Neural cell (in vitro differentiated cells): ENCODE measurements around the gene GSG1L. TPM values are rescaled to one million over a fixed set of nuclear protein-coding genes. Genes with fewer than 3 reads are reported as not detected.

ENCODE experiments used
- H2AFZ ChIP-seq: fragments of 200-600, 300-800 bp; sonication (generic), shearing (Covaris generic); 2 replicates; pipeline ENCODE4 v1.6.0; 2014; ENCODE audit warnings: low read depth, mild to moderate bottlenecking, antibody characterized with exemption, low read length, moderate library complexity
- H3F3A ChIP-seq: fragments of 200-600 bp; shearing (Covaris generic); 2 replicates; pipeline ENCODE4 v1.6.1; 2016; ENCODE audit warnings: mild to moderate bottlenecking, moderate library complexity, mixed read lengths, antibody characterized with exemption, low read length; ENCODE audit not compliant: insufficient read depth, poor library complexity, severe bottlenecking
- H3K27ac ChIP-seq: fragments of 200-600, 300-800 bp; sonication (generic), shearing (Covaris generic); 2 replicates; pipeline ENCODE4 v1.5.1; 2014; ENCODE audit warnings: mild to moderate bottlenecking, low read length, moderate library complexity
- H3K27me3 ChIP-seq: fragments of 300-800, 200-600 bp; sonication (generic), shearing (Covaris generic); 2 replicates; pipeline ENCODE4 v1.6.0; 2014; ENCODE audit warnings: mild to moderate bottlenecking, low read depth, low read length, moderate library complexity; ENCODE audit not compliant: insufficient read depth
- H3K36me3 ChIP-seq: fragments of 300-800, 200-600 bp; sonication (generic), shearing (Covaris generic); 2 replicates; pipeline ENCODE4 v1.5.1; 2014; ENCODE audit warnings: mild to moderate bottlenecking, antibody characterized with exemption, low read length, moderate library complexity; ENCODE audit not compliant: insufficient read depth
- H3K4me2 ChIP-seq: fragments of 300-800, 200-600 bp; sonication (generic), shearing (Covaris generic); 2 replicates; pipeline ENCODE4 v1.6.0; 2014; ENCODE audit warnings: mild to moderate bottlenecking, low read length
- H3K4me3 ChIP-seq: fragments of 300-800, 200-600 bp; sonication (generic), shearing (Covaris generic); 2 replicates; pipeline ENCODE4 v1.5.1; 2014; ENCODE audit warnings: mild to moderate bottlenecking, low read length, moderate library complexity
- H3K79me2 ChIP-seq: fragments of 200-600 bp; shearing (Covaris generic); replicated peaks from 2 replicates; pipeline ENCODE4 v1.6.0; 2014; ENCODE audit warnings: mild to moderate bottlenecking, low read length, moderate library complexity; ENCODE audit not compliant: insufficient read depth
- H3K9ac ChIP-seq: fragments of 300-800, 200-600 bp; sonication (generic), shearing (Covaris generic); 2 replicates; pipeline ENCODE4 v1.6.1; 2016; ENCODE audit warnings: mild to moderate bottlenecking, low read length, mixed read lengths
- H3K9me2 ChIP-seq: fragments of 200-600 bp; shearing (Covaris generic); 2 replicates; pipeline ENCODE4 v1.6.1; 2016; ENCODE audit warnings: mild to moderate bottlenecking, low read length, mixed read lengths; ENCODE audit not compliant: insufficient read depth
- H3K9me3 ChIP-seq: fragments of 200-600, 300-800 bp; sonication (generic), shearing (Covaris generic); 2 replicates; pipeline ENCODE4 v1.6.1; 2016; ENCODE audit warnings: mild to moderate bottlenecking, mixed run types, low read length, moderate library complexity, mixed read lengths
- H4K20me1 ChIP-seq: fragments of 200-600 bp; shearing (Covaris generic); 2 replicates; pipeline ENCODE4 v1.6.1; 2016; ENCODE audit warnings: mild to moderate bottlenecking, mixed run types; ENCODE audit not compliant: insufficient read depth
- EP300 ChIP-seq: fragments of 450-650 bp; conservative IDR thresholded peaks from 2 replicates; pipeline ENCODE4 v1.6.1; 2014; ENCODE audit warnings: antibody characterized with exemption, mild to moderate bottlenecking, moderate library complexity; ENCODE audit not compliant: poor library complexity, severe bottlenecking
- EZH2 ChIP-seq: fragments of 200-600, 300-800 bp; shearing (Covaris generic), sonication (generic); IDR thresholded peaks from 2 replicates; pipeline ENCODE4 v1.6.1; 2014; ENCODE audit warnings: antibody characterized with exemption, low read length, borderline replicate concordance, mild to moderate bottlenecking; ENCODE audit not compliant: insufficient read depth, poor library complexity, severe bottlenecking
- MXI1 ChIP-seq: fragments of 450-650 bp; conservative IDR thresholded peaks from 2 replicates; pipeline ENCODE4 v1.6.1; 2014; ENCODE audit warnings: antibody characterized with exemption, mild to moderate bottlenecking; ENCODE audit not compliant: poor library complexity, severe bottlenecking
- POLR2AphosphoS5 ChIP-seq: IDR thresholded peaks from 2 replicates; pipeline ENCODE4 v1.6.1; 2012
- RAD21 ChIP-seq: fragments of 450-650 bp; conservative IDR thresholded peaks from 2 replicates; pipeline ENCODE4 v1.6.1; 2014; ENCODE audit warnings: antibody characterized with exemption, mild to moderate bottlenecking, moderate library complexity
- SMC3 ChIP-seq: fragments of 450-650 bp; conservative IDR thresholded peaks from 2 replicates; pipeline ENCODE4 v1.6.1; 2014; ENCODE audit warnings: antibody characterized with exemption, mild to moderate bottlenecking, moderate library complexity; ENCODE audit not compliant: poor library complexity
- TAF1 ChIP-seq: IDR thresholded peaks from 2 replicates; pipeline ENCODE4 v1.6.1; 2012; ENCODE audit warnings: low read depth
- polyA plus RNA-seq: library from polyadenylated mRNA; depleted of rRNA; stranded (reverse); fragments of >200 nt; gene quantifications from 2 replicates; pipeline ENCODE4 v1.2.3, GENCODE V29; 2014
- TF ChIP-seq, protein P1 (sequence below): IDR thresholded peaks from 2 replicates; pipeline ENCODE4 v1.6.1; 2012; ENCODE audit warnings: borderline replicate concordance
- TF ChIP-seq, protein P2 (sequence below): fragments of 450-650 bp; IDR thresholded peaks from 2 replicates; pipeline ENCODE4 v1.5.1; 2014; ENCODE audit warnings: antibody characterized with exemption, mild to moderate bottlenecking, moderate library complexity; ENCODE audit not compliant: poor library complexity, severe bottlenecking

GSG1L gene
- polyA plus RNA-seq, 1 donor from 2014 or later = 0.85 TPM

DNA sequence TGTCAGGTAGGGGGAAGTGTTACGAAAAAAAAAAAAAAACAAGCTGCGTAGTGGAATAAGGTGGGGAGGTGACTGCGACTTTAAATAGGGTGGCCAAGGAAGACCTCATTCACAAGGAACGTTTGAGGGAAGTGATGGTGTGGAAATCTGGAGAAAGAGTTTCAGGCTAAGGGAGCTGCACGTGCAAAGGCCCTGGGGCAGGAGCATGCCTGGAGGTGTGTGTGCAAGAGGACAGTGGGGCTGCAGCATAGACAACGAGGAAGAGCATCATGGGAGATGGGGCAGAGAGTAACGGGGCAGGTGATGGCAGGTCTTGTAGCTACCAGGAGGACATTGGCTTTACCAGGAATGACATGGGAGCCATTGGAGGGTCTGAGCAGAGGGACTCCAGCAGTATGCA is 12.0 kb downstream of the GSG1L start:
- no peak overlapping the region for H3K9ac ChIP-seq
- no peaks in the 10 kb centered on the region for H3K36me3 ChIP-seq
- no peaks in the 10 kb centered on the region for H3K9me2 ChIP-seq
- no peak overlapping the region for H3K4me3 ChIP-seq
- no peak overlapping the region for H2AFZ ChIP-seq
- no peak overlapping the region for H3K4me2 ChIP-seq
- H3K9me3 ChIP-seq = peaks cover 3% of the 10 kb centered on the region
- no peaks in the 10 kb centered on the region for H3F3A ChIP-seq
- no peaks in the 10 kb centered on the region for H3K79me2 ChIP-seq
- no peaks in the 10 kb centered on the region for H3K27me3 ChIP-seq
- no peaks in the 10 kb centered on the region for H4K20me1 ChIP-seq
- no peak overlapping the region for H3K27ac ChIP-seq
- TF ChIP-seq, protein P1, sequence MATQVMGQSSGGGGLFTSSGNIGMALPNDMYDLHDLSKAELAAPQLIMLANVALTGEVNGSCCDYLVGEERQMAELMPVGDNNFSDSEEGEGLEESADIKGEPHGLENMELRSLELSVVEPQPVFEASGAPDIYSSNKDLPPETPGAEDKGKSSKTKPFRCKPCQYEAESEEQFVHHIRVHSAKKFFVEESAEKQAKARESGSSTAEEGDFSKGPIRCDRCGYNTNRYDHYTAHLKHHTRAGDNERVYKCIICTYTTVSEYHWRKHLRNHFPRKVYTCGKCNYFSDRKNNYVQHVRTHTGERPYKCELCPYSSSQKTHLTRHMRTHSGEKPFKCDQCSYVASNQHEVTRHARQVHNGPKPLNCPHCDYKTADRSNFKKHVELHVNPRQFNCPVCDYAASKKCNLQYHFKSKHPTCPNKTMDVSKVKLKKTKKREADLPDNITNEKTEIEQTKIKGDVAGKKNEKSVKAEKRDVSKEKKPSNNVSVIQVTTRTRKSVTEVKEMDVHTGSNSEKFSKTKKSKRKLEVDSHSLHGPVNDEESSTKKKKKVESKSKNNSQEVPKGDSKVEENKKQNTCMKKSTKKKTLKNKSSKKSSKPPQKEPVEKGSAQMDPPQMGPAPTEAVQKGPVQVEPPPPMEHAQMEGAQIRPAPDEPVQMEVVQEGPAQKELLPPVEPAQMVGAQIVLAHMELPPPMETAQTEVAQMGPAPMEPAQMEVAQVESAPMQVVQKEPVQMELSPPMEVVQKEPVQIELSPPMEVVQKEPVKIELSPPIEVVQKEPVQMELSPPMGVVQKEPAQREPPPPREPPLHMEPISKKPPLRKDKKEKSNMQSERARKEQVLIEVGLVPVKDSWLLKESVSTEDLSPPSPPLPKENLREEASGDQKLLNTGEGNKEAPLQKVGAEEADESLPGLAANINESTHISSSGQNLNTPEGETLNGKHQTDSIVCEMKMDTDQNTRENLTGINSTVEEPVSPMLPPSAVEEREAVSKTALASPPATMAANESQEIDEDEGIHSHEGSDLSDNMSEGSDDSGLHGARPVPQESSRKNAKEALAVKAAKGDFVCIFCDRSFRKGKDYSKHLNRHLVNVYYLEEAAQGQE = no peak
- TF ChIP-seq EZH2 (no peak), MXI1 (no peak), TAF1 (no peak)

DNA sequence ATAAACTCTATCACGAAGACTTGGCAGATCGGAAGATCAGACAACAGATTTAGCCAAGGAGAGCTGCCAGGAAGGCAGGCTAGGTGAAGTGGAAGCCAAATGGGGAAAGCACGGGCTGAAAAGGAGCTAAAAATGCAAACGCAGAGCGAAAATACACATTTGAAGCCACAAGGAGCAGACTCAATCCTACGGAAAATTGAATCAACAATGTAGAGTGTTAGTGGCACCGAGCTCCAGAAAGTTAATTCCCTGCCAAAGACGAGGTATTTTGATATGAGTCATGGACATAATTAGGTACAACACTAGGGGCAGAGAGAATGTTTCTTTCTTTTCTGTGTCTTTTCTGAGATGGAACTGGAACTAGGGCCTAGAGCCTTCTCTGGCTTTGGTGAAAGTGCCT is 20.7 kb downstream of the GSG1L start:
- H3F3A ChIP-seq = no peaks in the 10 kb centered on the region
- H3K27ac ChIP-seq = no peak overlapping the region
- no peak overlapping the region for H2AFZ ChIP-seq
- H3K9me2 ChIP-seq = no peaks in the 10 kb centered on the region
- no peak overlapping the region for H3K4me2 ChIP-seq
- no peak overlapping the region for H3K9ac ChIP-seq
- no peaks in the 10 kb centered on the region for H3K36me3 ChIP-seq
- no peaks in the 10 kb centered on the region for H3K27me3 ChIP-seq
- H4K20me1 ChIP-seq = no peaks in the 10 kb centered on the region
- H3K9me3 ChIP-seq = no peaks in the 10 kb centered on the region
- no peak overlapping the region for H3K4me3 ChIP-seq
- H3K79me2 ChIP-seq = no peaks in the 10 kb centered on the region
- TF ChIP-seq RAD21 (no peak), EP300 (no peak), MXI1 (no peak), TAF1 (no peak), POLR2AphosphoS5 (no peak), SMC3 (no peak), EZH2 (no peak)
- TF ChIP-seq, protein P1 = no peak
- TF ChIP-seq, protein P2, sequence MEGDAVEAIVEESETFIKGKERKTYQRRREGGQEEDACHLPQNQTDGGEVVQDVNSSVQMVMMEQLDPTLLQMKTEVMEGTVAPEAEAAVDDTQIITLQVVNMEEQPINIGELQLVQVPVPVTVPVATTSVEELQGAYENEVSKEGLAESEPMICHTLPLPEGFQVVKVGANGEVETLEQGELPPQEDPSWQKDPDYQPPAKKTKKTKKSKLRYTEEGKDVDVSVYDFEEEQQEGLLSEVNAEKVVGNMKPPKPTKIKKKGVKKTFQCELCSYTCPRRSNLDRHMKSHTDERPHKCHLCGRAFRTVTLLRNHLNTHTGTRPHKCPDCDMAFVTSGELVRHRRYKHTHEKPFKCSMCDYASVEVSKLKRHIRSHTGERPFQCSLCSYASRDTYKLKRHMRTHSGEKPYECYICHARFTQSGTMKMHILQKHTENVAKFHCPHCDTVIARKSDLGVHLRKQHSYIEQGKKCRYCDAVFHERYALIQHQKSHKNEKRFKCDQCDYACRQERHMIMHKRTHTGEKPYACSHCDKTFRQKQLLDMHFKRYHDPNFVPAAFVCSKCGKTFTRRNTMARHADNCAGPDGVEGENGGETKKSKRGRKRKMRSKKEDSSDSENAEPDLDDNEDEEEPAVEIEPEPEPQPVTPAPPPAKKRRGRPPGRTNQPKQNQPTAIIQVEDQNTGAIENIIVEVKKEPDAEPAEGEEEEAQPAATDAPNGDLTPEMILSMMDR = no peak
